Left lung (tissue), 10 donors: ENCODE data around the gene EFNA1. TPM values are rescaled to one million over a fixed set of nuclear protein-coding genes. Genes with fewer than 3 reads are reported as not detected.

Experiments used
- ATAC-seq: fragments of 200-7000 bp; cut with Tn5 transposase; one replicate; pipeline ENCODE4 v1.9.1; 2020; ENCODE audit warnings: moderate library complexity
- DNase-seq, 4 donors: peaks; one replicate each; pipeline ENCODE4 v3.0.0-alpha.2; 2013 to 2020
- H3K27ac ChIP-seq, 2 donors: fragments of 200-600 bp; sonication (generic) in 1 of 2; one replicate each; pipeline versions ENCODE4 v1.5.0 to v1.8.0; 2020 to 2021
- H3K27me3 ChIP-seq, 2 donors: fragments of 200-600 bp; sonication (generic) in 1 of 2; one replicate each; pipeline versions ENCODE4 v1.5.0 to v1.8.0; 2020 to 2021
- H3K36me3 ChIP-seq, 2 donors: fragments of 200-600 bp; sonication (generic) in 1 of 2; one replicate each; pipeline versions ENCODE4 v1.5.0 to v1.8.0; 2020 to 2021
- H3K4me1 ChIP-seq, 2 donors: fragments of 200-600 bp; one replicate each; pipeline ENCODE4 v1.8.0; 2021
- H3K4me3 ChIP-seq, 2 donors: fragments of 200-600 bp; sonication (generic) in 1 of 2; one replicate each; pipeline versions ENCODE4 v1.5.0 to v1.8.0; 2020 to 2021; ENCODE audit warnings: mild to moderate bottlenecking in 1 of 2
- H3K9me3 ChIP-seq, 2 donors: fragments of 200-600 bp; sonication (generic) in 1 of 2; one replicate each; pipeline versions ENCODE4 v1.5.0 to v1.8.0; 2020 to 2021
- intact Hi-C, 2 donors: fragments of 100-400 bp; cut with DNase I; formaldehyde crosslinking; loops; one replicate each; pipeline versions ENCODE4 v1.11.2 to v1.14.2; 2022
- polyA plus RNA-seq, 6 donors: library from polyadenylated mRNA; unstranded; fragments of 120-200 nt; gene quantifications; one replicate each; pipeline ENCODE4 v1.2.1, GENCODE V29; 2013; ENCODE audit not compliant: insufficient read length in 6 of 6
- total RNA-seq, 2 donors: library from RNA; stranded (reverse); fragmentation: NEBNext Ultra II Directional; extraction: Animal tissue kit (Norgen Biotek cat#: 25700); gene quantifications; one replicate each; pipeline ENCODE4 v1.2.1, GENCODE V29; 2021
- TF ChIP-seq, protein P1 (sequence below), 2 donors: fragments of 200-600 bp; sonication (generic) in 1 of 2; IDR thresholded peaks; one replicate each; pipeline versions ENCODE4 v1.5.0 to v1.8.0; 2021; ENCODE audit warnings: antibody characterized with exemption in 2 of 2
- donor health status: DM: no; HTN: yes; CAD: no.
- donor health status: DM: no; HTN: no; CAD: no.

Gene EFNA1
- total and polyA plus RNA-seq, 8 donors = 63.7 to 148 (median 98.4) TPM

DNA sequence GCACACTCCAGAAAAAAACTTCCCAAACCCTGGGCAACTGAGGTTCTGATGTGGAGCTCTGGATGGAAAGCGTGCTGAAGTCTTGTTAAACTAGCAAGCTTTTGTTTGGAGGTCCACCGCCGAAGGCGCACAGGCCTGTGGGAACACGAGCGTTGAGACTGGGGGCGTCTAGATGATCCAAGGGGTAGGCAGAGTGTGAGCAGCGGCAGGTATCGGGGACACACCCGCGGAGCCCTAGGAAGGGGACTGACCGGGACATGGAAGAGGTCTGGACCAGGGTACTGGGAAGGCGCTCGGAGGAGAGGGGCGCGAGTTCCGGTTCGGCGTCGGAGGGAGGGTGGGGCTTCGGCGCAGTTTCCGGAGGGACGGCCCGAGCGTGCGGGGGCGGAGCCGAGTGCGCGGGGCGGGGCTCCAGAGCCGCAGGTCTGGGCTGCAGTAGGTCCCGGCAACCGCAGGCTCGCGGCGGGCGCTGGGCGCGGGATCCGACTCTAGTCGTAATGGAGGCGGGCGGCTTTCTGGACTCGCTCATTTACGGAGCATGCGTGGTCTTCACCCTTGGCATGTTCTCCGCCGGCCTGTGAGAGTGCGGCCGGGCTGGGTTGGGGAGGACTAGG lies 7.8 kb downstream of the EFNA1 start, which contains the start of gene SLC50A1:
TSS of gene SLC50A1 (plus strand) at position 438 of the 614 bp plus-strand sequence. CDS start at position 498, 60 bp downstream.
- ATAC-seq (peak; percentile 89), DNase-seq (peak; percentile 95 to 99 (median 96))
- peak within 1 kb of the TSS; percentile 52 to 69 for H3K4me3 ChIP-seq
- H3K36me3 ChIP-seq = peaks cover 0 to 36% of the 10 kb centered on the region in 2 donors
- TF ChIP-seq, protein P1, sequence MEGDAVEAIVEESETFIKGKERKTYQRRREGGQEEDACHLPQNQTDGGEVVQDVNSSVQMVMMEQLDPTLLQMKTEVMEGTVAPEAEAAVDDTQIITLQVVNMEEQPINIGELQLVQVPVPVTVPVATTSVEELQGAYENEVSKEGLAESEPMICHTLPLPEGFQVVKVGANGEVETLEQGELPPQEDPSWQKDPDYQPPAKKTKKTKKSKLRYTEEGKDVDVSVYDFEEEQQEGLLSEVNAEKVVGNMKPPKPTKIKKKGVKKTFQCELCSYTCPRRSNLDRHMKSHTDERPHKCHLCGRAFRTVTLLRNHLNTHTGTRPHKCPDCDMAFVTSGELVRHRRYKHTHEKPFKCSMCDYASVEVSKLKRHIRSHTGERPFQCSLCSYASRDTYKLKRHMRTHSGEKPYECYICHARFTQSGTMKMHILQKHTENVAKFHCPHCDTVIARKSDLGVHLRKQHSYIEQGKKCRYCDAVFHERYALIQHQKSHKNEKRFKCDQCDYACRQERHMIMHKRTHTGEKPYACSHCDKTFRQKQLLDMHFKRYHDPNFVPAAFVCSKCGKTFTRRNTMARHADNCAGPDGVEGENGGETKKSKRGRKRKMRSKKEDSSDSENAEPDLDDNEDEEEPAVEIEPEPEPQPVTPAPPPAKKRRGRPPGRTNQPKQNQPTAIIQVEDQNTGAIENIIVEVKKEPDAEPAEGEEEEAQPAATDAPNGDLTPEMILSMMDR (IDR thresholded peaks at IDR 0.05) = peak; percentile 29 to 72
- peaks cover 29 to 75% of the 10 kb centered on the region in 2 donors for H3K4me1 ChIP-seq
- H3K27ac ChIP-seq = peak within 1 kb of the TSS; percentile 95 to 98
- intact Hi-C loops = no loop called here
- no peaks in the 10 kb centered on the region for H3K27me3 ChIP-seq
- H3K9me3 ChIP-seq = no peaks in the 10 kb centered on the region

DNA sequence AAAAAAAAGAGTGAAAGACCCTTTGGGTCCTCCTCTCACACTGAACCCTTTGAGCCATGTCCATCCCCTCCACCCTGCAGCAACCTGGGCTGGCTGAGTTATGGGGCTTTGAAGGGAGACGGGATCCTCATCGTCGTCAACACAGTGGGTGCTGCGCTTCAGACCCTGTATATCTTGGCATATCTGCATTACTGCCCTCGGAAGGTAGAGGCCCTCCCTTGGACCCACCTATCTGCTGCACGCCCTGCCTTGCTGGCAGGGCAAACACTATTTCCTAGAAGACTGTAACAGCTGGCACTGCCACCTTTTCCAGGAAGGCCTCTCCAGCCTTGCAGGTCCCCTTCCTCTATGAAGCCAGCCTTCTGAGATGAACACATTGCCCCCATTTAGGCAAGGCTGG lies 9.1 kb downstream of the EFNA1 start:
- no peaks in the 10 kb centered on the region for H3K27me3 ChIP-seq
- H3K4me3 ChIP-seq = peak overlapping the region; percentile 52 to 69
- no peak for ATAC-seq
- peak overlapping the region; percentile 95 to 98 for H3K27ac ChIP-seq
- intact Hi-C loops = no loop called here
- H3K36me3 ChIP-seq = peaks cover 0 to 29% of the 10 kb centered on the region in 2 donors
- H3K4me1 ChIP-seq = peaks cover 29 to 73% of the 10 kb centered on the region in 2 donors
- TF ChIP-seq, protein P1 (IDR thresholded peaks at IDR 0.05) = no peak
- no peaks in the 10 kb centered on the region for H3K9me3 ChIP-seq
- no peak for DNase-seq

DNA sequence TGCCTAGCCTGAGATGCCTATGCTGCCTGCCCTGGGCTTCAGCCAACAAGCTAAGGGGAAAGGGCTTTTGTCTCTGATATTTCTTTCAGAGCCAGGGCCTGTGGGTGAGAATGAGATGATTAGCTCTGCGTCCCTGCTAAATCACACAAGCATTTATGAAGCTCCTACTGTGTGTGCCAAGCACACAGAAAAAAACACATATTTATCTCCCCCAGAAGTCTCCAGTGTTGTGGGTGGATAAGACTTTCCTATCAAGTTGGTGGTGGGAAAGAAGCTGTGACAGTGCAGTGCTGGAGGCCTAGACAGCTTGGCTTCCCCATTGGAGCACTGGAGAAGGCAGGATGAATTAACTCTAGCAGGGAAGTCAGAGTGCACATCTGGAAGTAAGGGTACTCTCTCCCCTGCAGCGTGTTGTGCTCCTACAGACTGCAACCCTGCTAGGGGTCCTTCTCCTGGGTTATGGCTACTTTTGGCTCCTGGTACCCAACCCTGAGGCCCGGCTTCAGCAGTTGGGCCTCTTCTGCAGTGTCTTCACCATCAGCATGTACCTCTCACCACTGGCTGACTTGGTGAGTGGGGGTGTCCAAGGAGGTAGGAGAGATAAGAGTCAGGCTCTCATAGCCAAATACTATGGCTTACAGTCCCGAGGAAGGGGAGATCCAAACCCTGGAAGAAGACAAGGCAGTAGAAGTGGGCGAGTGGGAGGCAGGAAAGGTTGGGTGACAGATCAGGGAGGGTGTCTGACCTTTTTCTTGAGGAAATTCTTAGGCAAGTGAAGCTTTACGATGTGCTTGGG lies 9.7 kb downstream of the EFNA1 start:
- intact Hi-C loops = no loop called here
- TF ChIP-seq, protein P1 (IDR thresholded peaks at IDR 0.05) = no peak
- Histone ChIP-seq H3K27me3 (no peaks in the 10 kb centered on the region), H3K36me3 (peaks cover 0 to 24% of the 10 kb centered on the region in 2 donors), H3K27ac (peak overlapping the region; percentile 95 to 98), H3K9me3 (no peaks in the 10 kb centered on the region), H3K4me3 (peak overlapping the region in 1 of 2 donors; percentile 69), H3K4me1 (peaks cover 29 to 68% of the 10 kb centered on the region in 2 donors)
- ATAC-seq (no peak), DNase-seq (no peak)

DNA sequence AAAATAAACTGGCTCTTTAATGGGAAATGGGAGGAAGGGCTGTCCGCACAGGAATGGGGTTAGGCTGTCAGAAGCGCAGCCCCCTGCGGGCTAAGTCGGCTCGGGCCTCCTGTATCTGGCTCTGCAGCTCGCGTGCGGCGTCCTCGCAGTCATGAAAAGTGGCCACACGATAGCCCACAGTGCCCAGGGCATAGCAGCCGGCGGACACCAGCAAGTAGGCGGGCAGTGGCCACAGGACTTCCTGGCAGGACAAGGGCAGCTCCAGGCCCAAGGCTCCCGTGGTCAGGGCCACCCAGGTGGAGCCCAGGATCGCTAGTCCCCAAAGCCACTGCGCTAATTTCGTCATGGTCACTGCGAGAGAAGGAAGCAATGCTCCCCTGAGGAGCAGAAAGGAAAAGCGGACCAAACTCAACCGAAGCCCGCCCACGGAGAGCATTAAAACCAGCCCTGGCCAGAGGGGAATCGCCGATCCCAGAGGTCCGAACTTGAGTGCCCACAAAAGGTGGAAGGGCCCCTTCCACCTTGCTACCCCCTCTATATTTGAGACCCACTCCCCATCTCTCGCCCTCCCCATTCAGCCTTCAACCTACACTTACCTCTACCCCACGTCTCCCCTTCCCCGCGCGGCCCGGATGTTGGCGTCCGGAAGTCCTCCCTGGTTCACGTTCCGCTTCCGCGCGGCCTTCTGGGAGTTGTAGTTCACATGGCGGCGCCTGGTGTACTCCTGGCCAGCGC lies 12.4 kb downstream of the EFNA1 start, which contains the start of gene DPM3:
TSS of gene DPM3 (minus strand) at position 637 of the 735 bp plus-strand sequence. CDS start at position 346, 291 bp downstream.
- Histone ChIP-seq H3K4me3 (peak within 1 kb of the TSS; percentile 78 to 94), H3K27me3 (no peaks in the 10 kb centered on the region), H3K4me1 (peaks cover 16 to 43% of the 10 kb centered on the region in 2 donors), H3K27ac (peak within 1 kb of the TSS; percentile 87 to 93), H3K36me3 (no peaks in the 10 kb centered on the region), H3K9me3 (no peaks in the 10 kb centered on the region)
- intact Hi-C loops = no loop called here
- TF ChIP-seq, protein P1 (IDR thresholded peaks at IDR 0.05) = no peak
- peak; percentile 85 to 97 (median 90) for DNase-seq
- ATAC-seq = peak; percentile 76
